Measurements from ENCODE around the gene USP54. TPM values are rescaled to one million over a fixed set of nuclear protein-coding genes. Genes with fewer than 3 reads are reported as not detected.
"Not testable (repeated sequence)": the region's sequence is repeated elsewhere in the genome, so short reads cannot be mapped to it uniquely, and the experiment has no call there.

USP54 gene
- total and polyA plus RNA-seq, 3 donors from 2014 or later: 40.7 to 77.9 (median 61.3) TPM

DNA sequence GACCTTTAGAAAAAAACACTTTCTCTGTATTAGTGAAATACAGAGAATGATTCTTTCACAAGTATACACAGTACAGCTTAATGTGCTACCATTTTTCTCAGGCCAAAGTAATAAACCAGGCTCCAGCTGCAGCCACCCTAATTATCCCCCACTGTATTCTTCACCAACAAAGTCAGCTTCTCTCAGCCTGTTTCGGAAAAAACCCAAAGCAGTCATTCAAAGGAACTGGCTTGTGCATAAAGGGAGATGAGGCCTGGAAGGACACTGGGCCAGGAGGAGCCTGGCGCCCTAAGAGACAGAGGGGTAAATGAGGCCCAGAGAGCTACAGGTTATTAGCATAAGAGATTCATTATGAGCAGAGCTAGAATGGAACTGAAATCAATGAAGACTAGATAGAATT, 9.2 kb downstream of the USP54 start:
- TF ChIP-seq CTCF (IDR thresholded peaks at IDR 0.05): no peak
- no peak for TF ChIP-seq POLR2A (IDR thresholded peaks at IDR 0.05)
- WGBS, 2 donors: 91 to 97% methylated on average over 2 of the region's 2 CpGs
- intact Hi-C loops (cut with DNase I; ENCODE audit: low total_unique reads): no loop called here
- Histone ChIP-seq H3K4me3 (no peak overlapping the region), H3K4me1 (peaks cover 18% of the 10 kb centered on the region), H3K27ac (no peak overlapping the region), H3K36me3 (ENCODE audit: low read depth, missing control alignments) (no peaks in the 10 kb centered on the region), H3K9me3 (no peaks in the 10 kb centered on the region), H3K27me3 (no peaks in the 10 kb centered on the region)
- DNase-seq: no peak

DNA sequence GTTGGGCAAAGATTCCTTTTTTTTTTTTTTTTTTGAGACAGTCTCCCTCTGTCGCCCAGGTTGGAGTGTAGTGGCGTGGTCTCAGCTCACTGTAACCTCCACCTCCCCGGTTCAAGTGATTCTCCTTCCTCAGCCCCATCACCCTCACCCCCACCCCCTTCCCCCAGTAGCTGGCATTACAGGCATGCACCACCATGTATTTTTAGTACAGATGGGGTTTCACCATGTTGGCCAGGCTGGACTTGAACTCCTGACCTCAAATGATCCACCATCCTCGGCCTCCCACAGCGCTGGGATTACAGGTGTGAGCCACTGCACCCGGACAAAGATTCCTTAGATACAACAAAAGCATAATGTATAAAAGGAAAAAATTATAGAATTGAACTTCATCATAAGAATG, 12.2 kb downstream of the USP54 start:
- H3K36me3 ChIP-seq (ENCODE audit: low read depth, missing control alignments); intact Hi-C loops (cut with DNase I; ENCODE audit: low total_unique reads); H3K9me3 ChIP-seq; DNase-seq; H3K4me3 ChIP-seq; H3K27ac ChIP-seq; H3K27me3 ChIP-seq: not testable (repeated sequence)
- H3K4me1 ChIP-seq: peaks cover 15% of the 10 kb centered on the region
- WGBS, 2 donors: 94% methylated on average over 6 of the region's 6 CpGs

- Histone ChIP-seq H3K27ac (peak overlapping the region; percentile 26 to 74), H3K4me1 (peaks cover 15% of the 10 kb centered on the region), H3K4me3 (no peak overlapping the region), H3K27me3 (no peaks in the 10 kb centered on the region), H3K36me3 (ENCODE audit: low read depth, missing control alignments) (no peaks in the 10 kb centered on the region), H3K9me3 (no peaks in the 10 kb centered on the region)
- TF ChIP-seq POLR2A (IDR thresholded peaks at IDR 0.05): no peak
- TF ChIP-seq CTCF (IDR thresholded peaks at IDR 0.05): no peak
- 38 to 56% methylated on average over 1 of the region's 1 CpG for WGBS, 2 donors
- intact Hi-C loops (cut with DNase I; ENCODE audit: low total_unique reads): no loop called here
- peak; percentile 62 for DNase-seq
These were observed 13.4 kb downstream of the USP54 start for GRCh38 chr10:73577788-73578187.

DNA sequence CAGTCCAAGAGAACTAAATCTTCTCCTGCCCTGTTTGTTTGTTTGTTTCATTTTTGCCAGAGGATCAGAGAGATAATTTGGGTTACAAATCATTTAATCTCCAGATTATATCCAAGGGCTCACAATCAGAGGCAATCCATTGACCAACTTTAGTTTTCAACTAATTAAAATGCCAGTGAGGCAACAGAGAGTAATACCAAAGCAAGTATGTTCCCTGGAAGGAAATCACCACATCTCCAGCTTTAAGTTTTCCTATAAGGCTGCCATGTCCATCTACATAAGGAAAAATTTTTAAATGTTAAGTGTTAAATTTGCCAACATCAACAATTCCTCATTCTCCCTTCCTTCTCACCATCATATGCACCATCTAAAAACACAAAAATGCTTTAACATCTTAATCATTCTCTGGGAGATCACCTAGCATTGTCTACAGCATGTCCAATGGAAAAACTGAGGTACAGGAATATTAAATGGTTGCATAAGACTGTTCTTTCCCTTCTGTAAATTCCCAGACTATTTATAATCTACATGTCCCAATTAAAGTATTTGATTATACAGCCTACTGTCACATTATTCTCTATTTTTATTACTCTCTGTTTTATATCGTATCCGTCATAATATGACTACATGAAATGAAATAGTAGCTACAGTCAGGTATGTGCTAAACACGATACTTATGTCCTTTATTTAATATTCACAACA, 14.1 kb downstream of the USP54 start:
- Histone ChIP-seq H3K36me3 (ENCODE audit: low read depth, missing control alignments) (no peaks in the 10 kb centered on the region), H3K27me3 (no peaks in the 10 kb centered on the region), H3K27ac (peak overlapping the region; percentile 57 to 74), H3K4me1 (peaks cover 15% of the 10 kb centered on the region), H3K4me3 (no peak overlapping the region), H3K9me3 (no peaks in the 10 kb centered on the region)
- no peak for DNase-seq
- intact Hi-C loops (cut with DNase I; ENCODE audit: low total_unique reads): no loop called here
- WGBS, 2 donors: 79 to 84% methylated on average over 3 of the region's 3 CpGs
- TF ChIP-seq POLR2A (IDR thresholded peaks at IDR 0.05) (no peak), CTCF (IDR thresholded peaks at IDR 0.05) (no peak)

DNA sequence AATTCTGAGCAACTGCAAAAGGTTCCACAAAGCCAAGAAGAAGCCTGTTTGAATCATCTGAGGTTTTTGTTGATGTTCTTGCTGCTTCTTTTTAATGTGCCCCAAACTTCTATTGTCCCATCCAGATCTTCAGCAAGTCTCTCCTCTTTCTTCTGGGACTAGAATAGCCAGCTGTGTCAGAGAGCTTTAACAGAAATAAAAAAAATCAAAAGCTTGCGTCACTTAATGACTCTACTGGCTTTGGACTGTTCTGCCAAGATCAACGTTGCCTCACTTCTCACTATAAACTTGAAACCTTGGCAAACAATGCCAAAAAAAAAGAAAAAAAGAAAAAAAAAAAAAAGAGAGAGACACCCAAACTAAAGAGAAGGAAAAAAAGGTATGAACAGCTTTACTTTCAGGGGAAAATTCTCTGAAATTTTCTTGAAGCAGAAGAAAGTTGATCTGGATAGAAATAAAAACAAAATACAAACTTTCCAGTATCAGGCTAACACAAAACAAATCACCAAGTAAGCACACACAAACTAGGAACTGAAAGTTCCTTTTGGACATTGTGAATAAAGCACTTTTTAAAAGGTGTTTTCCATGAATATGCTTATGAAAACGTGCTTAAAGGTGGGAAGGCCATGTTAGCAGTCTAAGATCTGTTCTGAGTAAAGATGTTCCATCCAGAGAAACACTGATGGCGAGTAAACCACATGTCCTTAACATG, 14.8 kb downstream of the USP54 start:
- Histone ChIP-seq H3K36me3 (ENCODE audit: low read depth, missing control alignments) (no peaks in the 10 kb centered on the region), H3K4me3 (no peak overlapping the region), H3K9me3 (no peaks in the 10 kb centered on the region), H3K27ac (peak overlapping the region; percentile 57 to 74), H3K4me1 (peaks cover 15% of the 10 kb centered on the region), H3K27me3 (no peaks in the 10 kb centered on the region)
- 33 to 46% methylated on average over 4 of the region's 4 CpGs for WGBS, 2 donors
- intact Hi-C loops (cut with DNase I; ENCODE audit: low total_unique reads): no loop called here
- DNase-seq: peak; percentile 62
- TF ChIP-seq CTCF (IDR thresholded peaks at IDR 0.05) (no peak), POLR2A (IDR thresholded peaks at IDR 0.05) (no peak)

- H3K27me3 ChIP-seq; H3K4me3 ChIP-seq; H3K36me3 ChIP-seq (ENCODE audit: low read depth, missing control alignments); DNase-seq; H3K4me1 ChIP-seq; H3K9me3 ChIP-seq; intact Hi-C loops (cut with DNase I; ENCODE audit: low total_unique reads): not testable (repeated sequence)
- 86 to 92% methylated on average over 7 of the region's 7 CpGs for WGBS, 2 donors
- H3K27ac ChIP-seq: peak overlapping the region; percentile 7 to 46
These were observed 24.1 kb downstream of the USP54 start for GRCh38 chr10:73567025-73567424.

All from testis (tissue), 3 donors.